Neural crest cell (in vitro differentiated cells): ENCODE results near the gene GIMAP2. TPM values are rescaled to one million over a fixed set of nuclear protein-coding genes. Genes with fewer than 3 reads are reported as not detected.

Experiments
- DNase-seq: peaks from one replicate; pipeline ENCODE4 v3.0.0; 2021; ENCODE audit warnings: low read depth, mixed read lengths, low spot score
- H3K27ac Mint-ChIP-seq: one replicate; pipeline ENCODE4 v1.8.0; 2021; ENCODE audit warnings: mild to moderate bottlenecking, mixed read lengths; ENCODE audit not compliant: unreplicated experiment
- H3K27me3 Mint-ChIP-seq: 2 replicates; pipeline ENCODE4 v1.8.0; 2021; ENCODE audit warnings: low read depth, mild to moderate bottlenecking, mixed read lengths
- H3K36me3 Mint-ChIP-seq: 2 replicates; pipeline ENCODE4 v1.8.0; 2021; ENCODE audit warnings: low read depth, mild to moderate bottlenecking, mixed read lengths
- H3K4me1 Mint-ChIP-seq: 2 replicates; pipeline ENCODE4 v1.8.0; 2021; ENCODE audit warnings: mixed read lengths
- H3K4me3 Mint-ChIP-seq: one replicate; pipeline ENCODE4 v1.8.0; 2021; ENCODE audit warnings: mild to moderate bottlenecking, mixed read lengths
- H3K9me3 Mint-ChIP-seq: 2 replicates; pipeline ENCODE4 v1.8.0; 2021; ENCODE audit warnings: mixed read lengths
- CTCF ChIP-seq: fragments of 200-600 bp; sonication (generic); conservative IDR thresholded peaks from 2 replicates; pipeline ENCODE4 v1.5.0; 2021; ENCODE audit warnings: antibody characterized with exemption, mild to moderate bottlenecking
- total RNA-seq: library from RNA; stranded (reverse); gene quantifications from 2 replicates; pipeline ENCODE4 v1.2.1, GENCODE V29; 2021

Gene GIMAP2
- total RNA-seq, 1 donor from 2014 or later, result not detected

GRCh38 chr7:150742286-150742968, 56.9 kb downstream of the GIMAP2 start:
- Mint-ChIP-seq H3K9me3 (no peaks in the 10 kb centered on the region), H3K4me1 (no peaks in the 10 kb centered on the region), H3K27me3 (peaks cover 32% of the 10 kb centered on the region), H3K4me3 (no peak overlapping the region), H3K27ac (no peak overlapping the region), H3K36me3 (no peaks in the 10 kb centered on the region)
- no peak for DNase-seq
- TF ChIP-seq CTCF, result no peak

Other genes with a start within 250 kb of the GIMAP2 start
- not detected in 2 replicates for gene GIMAP8, start 235.1 kb upstream of the GIMAP2 start, total RNA-seq
- gene GIMAP7, start 170.8 kb upstream of the GIMAP2 start, total RNA-seq, result not detected in 2 replicates
- gene GIMAP4, start 118.3 kb upstream of the GIMAP2 start, total RNA-seq, result not detected in 2 replicates
- gene GIMAP6, start 53.3 kb upstream of the GIMAP2 start, total RNA-seq, result not detected in 2 replicates
- gene GIMAP1, start 30.9 kb downstream of the GIMAP2 start, total RNA-seq, result not detected in 2 replicates
- gene GIMAP5, start 51.7 kb downstream of the GIMAP2 start, total RNA-seq, result 0.19 TPM in 1 of 2 replicates, not detected in the other
- 2.2 and 3.1 TPM in 2 replicates for gene TMEM176B, start 114.7 kb downstream of the GIMAP2 start, total RNA-seq
- 2.0 TPM in 2 replicates for gene TMEM176A, start 115.1 kb downstream of the GIMAP2 start, total RNA-seq
- not detected in 2 replicates for gene AOC1, start 166.8 kb downstream of the GIMAP2 start, total RNA-seq